Adrenal gland (tissue), 5 donors: ENCODE results near the gene OSCAR.

Source experiments
- POLR2A ChIP-seq, 2 donors: fragments of 450-650 bp; IDR thresholded peaks; one replicate each; pipeline ENCODE4 v1.6.1; 2017; ENCODE audit warnings: antibody characterized with exemption in 2 of 2, mild to moderate bottlenecking in 2 of 2, moderate library complexity in 1 of 2
- TF ChIP-seq, protein P1 (sequence below), 6 experiments: fragments of 450-650 bp in 4 of 6; fragments of 200-600 bp in 2 of 6; sonication (generic) in 1 of 6; IDR thresholded peaks; 1 replicate in 5 of 6; 2 replicates in 1 of 6; pipeline versions ENCODE4 v1.5.1 to v1.8.0; 2016 to 2021; ENCODE audit warnings: antibody characterized with exemption in 6 of 6, mild to moderate bottlenecking in 2 of 6, moderate library complexity in 1 of 6
- donor health status: DM: no; HTN: no; CAD: no.

DNA sequence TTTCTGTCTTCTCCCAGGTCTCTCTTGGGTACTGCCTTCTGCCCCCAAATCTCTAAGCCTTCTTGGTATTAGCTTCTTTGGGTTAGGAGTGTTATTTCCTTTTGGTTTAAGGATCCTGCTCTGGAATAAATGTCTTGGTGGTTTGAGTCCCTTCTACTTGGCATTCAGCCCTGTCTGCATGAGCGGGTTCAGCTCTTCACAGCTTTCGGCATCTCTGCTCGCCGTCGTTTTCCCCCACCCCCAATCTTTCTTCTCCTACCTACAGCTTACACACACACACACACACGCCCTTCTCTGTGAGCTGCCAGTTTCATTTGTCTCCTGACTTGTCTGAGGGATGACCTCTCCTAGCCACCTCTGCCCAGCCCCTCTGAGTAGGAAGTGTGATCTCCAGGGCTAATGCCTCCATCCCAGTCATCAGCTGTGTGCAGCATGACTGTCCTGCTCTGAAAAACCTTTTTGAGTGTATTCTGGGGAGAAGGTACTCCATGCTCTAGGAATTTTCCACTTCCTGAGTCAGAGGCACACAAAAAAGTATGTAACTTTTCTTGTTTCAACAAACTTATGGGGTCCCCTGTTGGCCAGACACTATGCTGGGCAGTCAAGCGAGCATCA, 41.7 kb upstream of the OSCAR start:
- TF ChIP-seq, protein P1, sequence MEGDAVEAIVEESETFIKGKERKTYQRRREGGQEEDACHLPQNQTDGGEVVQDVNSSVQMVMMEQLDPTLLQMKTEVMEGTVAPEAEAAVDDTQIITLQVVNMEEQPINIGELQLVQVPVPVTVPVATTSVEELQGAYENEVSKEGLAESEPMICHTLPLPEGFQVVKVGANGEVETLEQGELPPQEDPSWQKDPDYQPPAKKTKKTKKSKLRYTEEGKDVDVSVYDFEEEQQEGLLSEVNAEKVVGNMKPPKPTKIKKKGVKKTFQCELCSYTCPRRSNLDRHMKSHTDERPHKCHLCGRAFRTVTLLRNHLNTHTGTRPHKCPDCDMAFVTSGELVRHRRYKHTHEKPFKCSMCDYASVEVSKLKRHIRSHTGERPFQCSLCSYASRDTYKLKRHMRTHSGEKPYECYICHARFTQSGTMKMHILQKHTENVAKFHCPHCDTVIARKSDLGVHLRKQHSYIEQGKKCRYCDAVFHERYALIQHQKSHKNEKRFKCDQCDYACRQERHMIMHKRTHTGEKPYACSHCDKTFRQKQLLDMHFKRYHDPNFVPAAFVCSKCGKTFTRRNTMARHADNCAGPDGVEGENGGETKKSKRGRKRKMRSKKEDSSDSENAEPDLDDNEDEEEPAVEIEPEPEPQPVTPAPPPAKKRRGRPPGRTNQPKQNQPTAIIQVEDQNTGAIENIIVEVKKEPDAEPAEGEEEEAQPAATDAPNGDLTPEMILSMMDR (IDR thresholded peaks at IDR 0.05), result no peak
- TF ChIP-seq POLR2A (IDR thresholded peaks at IDR 0.05), result no peak
